Chondrocyte (in vitro differentiated cells): ENCODE data around the gene EHHADH. TPM values are rescaled to one million over a fixed set of nuclear protein-coding genes. Genes with fewer than 3 reads are reported as not detected.
A peak's percentile ranks its signal among the peaks of the same experiment; 100 is the strongest.

Source experiments
- DNase-seq: peaks from one replicate; pipeline ENCODE4 v3.0.0; 2021; ENCODE audit warnings: mixed read lengths, low spot score
- H3K27ac Mint-ChIP-seq: one replicate; pipeline ENCODE4 v1.8.0; 2021; ENCODE audit warnings: mild to moderate bottlenecking, moderate library complexity, mixed read lengths; ENCODE audit not compliant: unreplicated experiment
- H3K27me3 Mint-ChIP-seq: 2 replicates; pipeline ENCODE4 v1.8.0; 2021; ENCODE audit warnings: low read depth, mixed read lengths
- H3K36me3 Mint-ChIP-seq: 2 replicates; pipeline ENCODE4 v1.8.0; 2021; ENCODE audit warnings: low read depth, mixed read lengths
- H3K4me1 Mint-ChIP-seq: 2 replicates; pipeline ENCODE4 v1.8.0; 2021; ENCODE audit warnings: low read depth, mild to moderate bottlenecking, mixed read lengths
- H3K4me3 Mint-ChIP-seq: one replicate; pipeline ENCODE4 v1.8.0; 2021; ENCODE audit warnings: mild to moderate bottlenecking, moderate library complexity, mixed read lengths; ENCODE audit not compliant: unreplicated experiment
- H3K9me3 Mint-ChIP-seq: 2 replicates; pipeline ENCODE4 v1.8.0; 2021; ENCODE audit warnings: low read depth, mixed read lengths
- CTCF ChIP-seq: fragments of 200-600 bp; sonication (generic); IDR thresholded peaks from 2 replicates; pipeline ENCODE4 v1.5.0; 2021; ENCODE audit warnings: antibody characterized with exemption, mild to moderate bottlenecking, moderate library complexity
- total RNA-seq: library from RNA; stranded (reverse); gene quantifications from 3 replicates; pipeline ENCODE4 v1.2.1, GENCODE V29; 2021

EHHADH gene
- total RNA-seq, 1 donor from 2014 or later, result 3.5 TPM

GRCh38 chr3:185272033-185272432, 18.2 kb upstream of the EHHADH start:
- Mint-ChIP-seq H3K36me3 (no peaks in the 10 kb centered on the region), H3K27me3 (peaks cover 30% of the 10 kb centered on the region), H3K27ac (no peak overlapping the region), H3K4me3 (no peak overlapping the region), H3K9me3 (no peaks in the 10 kb centered on the region), H3K4me1 (no peaks in the 10 kb centered on the region)
- DNase-seq, result no peak
- no peak for TF ChIP-seq CTCF

GRCh38 chr3:185270956-185271332, 17.1 kb upstream of the EHHADH start:
- TF ChIP-seq CTCF, result no peak
- Mint-ChIP-seq H3K4me1 (no peaks in the 10 kb centered on the region), H3K4me3 (no peak overlapping the region), H3K27ac (no peak overlapping the region), H3K27me3 (peaks cover 31% of the 10 kb centered on the region), H3K36me3 (no peaks in the 10 kb centered on the region), H3K9me3 (no peaks in the 10 kb centered on the region)
- DNase-seq, result no peak

- Mint-ChIP-seq H3K27ac (no peak overlapping the region), H3K36me3 (no peaks in the 10 kb centered on the region), H3K9me3 (no peaks in the 10 kb centered on the region), H3K27me3 (peaks cover 31% of the 10 kb centered on the region), H3K4me3 (no peak overlapping the region), H3K4me1 (no peaks in the 10 kb centered on the region)
- DNase-seq, result no peak
- peak; percentile 69 for TF ChIP-seq CTCF
Observed at GRCh38 chr3:185270262-185270955, 16.6 kb upstream of the EHHADH start.

- Mint-ChIP-seq H3K4me3 (no peak overlapping the region), H3K36me3 (no peaks in the 10 kb centered on the region), H3K4me1 (no peaks in the 10 kb centered on the region), H3K27me3 (peaks cover 24% of the 10 kb centered on the region), H3K27ac (no peak overlapping the region), H3K9me3 (no peaks in the 10 kb centered on the region)
- no peak for TF ChIP-seq CTCF
- DNase-seq, result no peak
Observed at GRCh38 chr3:185268194-185268962, 14.5 kb upstream of the EHHADH start.

- Mint-ChIP-seq H3K4me3 (no peak overlapping the region), H3K4me1 (no peaks in the 10 kb centered on the region), H3K27ac (no peak overlapping the region), H3K27me3 (peaks cover 18% of the 10 kb centered on the region), H3K9me3 (no peaks in the 10 kb centered on the region), H3K36me3 (no peaks in the 10 kb centered on the region)
- TF ChIP-seq CTCF, result no peak
- DNase-seq, result no peak
Observed at GRCh38 chr3:185267193-185267592, 13.3 kb upstream of the EHHADH start.
